Stimulated activated CD4-positive, alpha-beta T cell treated with anti-CD3 and anti-CD28 coated beads, TNF-alpha, amount 100 ng/mL, for 4 hours (primary cell): Measurements from ENCODE around the gene HNRNPA1L2.
A peak's percentile ranks its signal among the peaks of the same experiment; 100 is the strongest.
"Not testable (repeated sequence)": the region's sequence is repeated elsewhere in the genome, so short reads cannot be mapped to it uniquely, and the experiment has no call there.

Source experiments
- DNase-seq, 3 experiments: peaks; one replicate each; pipeline ENCODE4 v3.0.0-alpha.2; 2020; ENCODE audit warnings: low read depth in 3 of 3

HNRNPA1L2 gene

GRCh38 chr13:52646967-52647366 lies 4.7 kb downstream of the HNRNPA1L2 start:
- DNase-seq, result no peak

GRCh38 chr13:52650731-52651130 lies 8.5 kb downstream of the HNRNPA1L2 start:
- DNase-seq, result no peak

GRCh38 chr13:52651897-52652195 lies 9.6 kb downstream of the HNRNPA1L2 start:
- no peak for DNase-seq

GRCh38 chr13:52652196-52652979 lies 10.2 kb downstream of the HNRNPA1L2 start, which contains the start of gene SUGT1:
SUGT1 (plus strand) TSS chr13:52652836; CDS start chr13:52652921, 85 bp downstream.
- DNase-seq, result peak; percentile 92 to 95 (median 92)

GRCh38 chr13:52652980-52653303 lies 10.7 kb downstream of the HNRNPA1L2 start:
- DNase-seq, result no peak

GRCh38 chr13:52659340-52659739 lies 17.1 kb downstream of the HNRNPA1L2 start:
- DNase-seq, result no peak

- DNase-seq, result no peak
Measured at GRCh38 chr13:52664272-52664671, 22.0 kb downstream of the HNRNPA1L2 start.

GRCh38 chr13:52665325-52665724 lies 23.1 kb downstream of the HNRNPA1L2 start:
- no peak for DNase-seq

GRCh38 chr13:52669677-52670076 lies 27.4 kb downstream of the HNRNPA1L2 start:
- no peak for DNase-seq

GRCh38 chr13:52670726-52671125 lies 28.5 kb downstream of the HNRNPA1L2 start:
- DNase-seq, result no peak

- no peak for DNase-seq
Measured at GRCh38 chr13:52673465-52673864, 31.2 kb downstream of the HNRNPA1L2 start.

GRCh38 chr13:52677823-52678222 lies 35.6 kb downstream of the HNRNPA1L2 start:
- no peak for DNase-seq

GRCh38 chr13:52685806-52686205 lies 43.6 kb downstream of the HNRNPA1L2 start:
- DNase-seq, result not testable (repeated sequence)

- DNase-seq, result no peak
Measured at GRCh38 chr13:52686376-52686775, 44.1 kb downstream of the HNRNPA1L2 start.
